HT-29 (cell line): ENCODE results near the gene MEST. TPM values are rescaled to one million over a fixed set of nuclear protein-coding genes. Genes with fewer than 3 reads are reported as not detected.
"Not testable (repeated sequence)": the region's sequence is repeated elsewhere in the genome, so short reads cannot be mapped to it uniquely, and the experiment has no call there.

ENCODE experiments used
- DNase-seq: peaks from one replicate; pipeline ENCODE4 v3.0.0-alpha.2; 2015; ENCODE audit warnings: low spot score
- total RNA-seq: library from RNA; depleted of rRNA; stranded (reverse); fragments of >200 nt; shearing (Covaris generic); gene quantifications from 2 replicates; pipeline ENCODE4 v1.2.3, GENCODE V29; 2014; rRNA removed

Gene MEST, protein sequence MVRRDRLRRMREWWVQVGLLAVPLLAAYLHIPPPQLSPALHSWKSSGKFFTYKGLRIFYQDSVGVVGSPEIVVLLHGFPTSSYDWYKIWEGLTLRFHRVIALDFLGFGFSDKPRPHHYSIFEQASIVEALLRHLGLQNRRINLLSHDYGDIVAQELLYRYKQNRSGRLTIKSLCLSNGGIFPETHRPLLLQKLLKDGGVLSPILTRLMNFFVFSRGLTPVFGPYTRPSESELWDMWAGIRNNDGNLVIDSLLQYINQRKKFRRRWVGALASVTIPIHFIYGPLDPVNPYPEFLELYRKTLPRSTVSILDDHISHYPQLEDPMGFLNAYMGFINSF
- 60.3 and 66.5 TPM in 2 replicates for total RNA-seq

- DNase-seq: no peak
These were observed at the start of gene MEST for GRCh38 chr7:130491841-130492522. Gene MEST (plus strand): TSS chr7:130492085. CDS start chr7:130492314, 229 bp downstream.

DNA sequence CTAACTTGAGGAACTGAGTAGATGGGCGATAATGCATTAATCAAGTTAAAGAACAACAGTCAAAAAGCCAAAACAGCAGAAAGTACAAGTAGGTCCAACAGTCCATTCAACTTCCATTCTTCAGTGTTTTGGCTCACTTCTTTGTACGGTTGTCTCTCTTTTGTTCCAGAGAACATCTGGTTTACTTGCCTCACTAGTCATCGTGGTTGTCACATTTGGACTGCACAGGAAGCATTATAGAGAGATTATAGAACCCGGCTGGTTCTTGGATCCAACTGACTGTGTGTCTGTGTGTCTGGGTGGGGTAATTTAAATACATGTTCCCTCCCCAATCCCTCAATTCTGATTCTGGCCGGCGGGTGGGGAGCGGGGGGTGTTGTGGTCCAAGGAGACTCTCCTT lies 49.3 kb upstream of the MEST start:
- DNase-seq: no peak

- no peak for DNase-seq
These were observed 47.7 kb upstream of the MEST start for GRCh38 chr7:130444234-130444633.

- DNase-seq: peak; percentile 13
These were observed 47.0 kb upstream of the MEST start for GRCh38 chr7:130444751-130445407.

- DNase-seq: no peak
These were observed 45.6 kb upstream of the MEST start for GRCh38 chr7:130446259-130446658.

GRCh38 chr7:130451344-130451743 lies 40.5 kb upstream of the MEST start:
- DNase-seq: not testable (repeated sequence)

DNA sequence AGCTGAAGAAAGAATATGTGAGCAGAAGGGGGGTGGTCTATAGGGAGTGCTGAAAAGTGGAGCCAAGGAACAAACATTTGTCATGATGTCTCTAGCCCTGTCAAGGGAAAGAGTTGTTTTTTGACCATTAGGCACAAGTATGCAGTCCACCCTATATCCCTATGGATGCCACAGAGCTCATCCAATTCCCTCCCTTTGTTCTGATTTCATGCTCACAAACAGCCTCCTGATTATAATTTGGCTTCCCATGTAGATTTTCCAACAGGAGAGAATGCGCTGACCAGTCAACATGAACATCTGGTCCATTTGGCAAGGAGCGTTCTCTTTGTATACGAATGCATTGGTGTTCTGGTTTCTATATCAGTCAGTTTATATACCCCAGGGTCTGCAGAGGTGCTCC lies 38.9 kb upstream of the MEST start:
- DNase-seq: no peak

DNA sequence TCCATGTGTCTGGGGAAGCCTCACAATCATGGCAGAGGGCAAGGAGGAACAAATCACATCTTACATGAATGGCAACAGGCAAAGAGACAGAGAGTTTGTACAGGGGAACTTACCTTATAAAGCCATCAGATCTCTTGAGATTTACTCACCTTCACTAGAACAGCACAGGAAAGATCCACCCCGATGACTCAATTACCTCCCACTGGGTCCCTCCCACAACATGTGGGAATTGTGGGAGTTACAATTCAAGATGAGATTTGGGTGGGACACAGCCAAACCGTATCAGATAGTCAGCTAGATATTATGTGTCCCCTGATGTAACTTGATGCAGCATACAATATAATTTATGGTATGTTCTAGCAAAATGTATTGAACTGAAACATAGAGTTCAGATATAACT lies 36.9 kb upstream of the MEST start:
- no peak for DNase-seq

DNA sequence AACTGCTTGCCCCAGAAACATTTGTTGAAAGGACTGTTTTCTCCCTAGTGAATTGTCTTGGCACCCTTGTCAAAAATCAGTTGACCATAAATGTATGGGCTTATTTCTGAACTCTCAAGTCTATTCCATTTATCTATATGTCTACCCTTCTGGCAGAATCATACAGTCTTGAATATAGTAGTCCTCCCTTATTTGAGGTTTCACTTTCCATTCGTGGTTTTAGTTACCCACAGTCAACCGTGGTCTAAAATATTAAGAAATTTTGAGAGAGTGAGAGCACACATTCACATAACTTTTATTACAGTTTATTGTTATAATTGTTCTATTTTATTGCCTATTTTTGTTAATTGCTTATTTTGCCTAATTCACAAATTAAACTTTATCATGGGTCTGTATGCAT lies 33.6 kb upstream of the MEST start:
- DNase-seq: no peak

DNA sequence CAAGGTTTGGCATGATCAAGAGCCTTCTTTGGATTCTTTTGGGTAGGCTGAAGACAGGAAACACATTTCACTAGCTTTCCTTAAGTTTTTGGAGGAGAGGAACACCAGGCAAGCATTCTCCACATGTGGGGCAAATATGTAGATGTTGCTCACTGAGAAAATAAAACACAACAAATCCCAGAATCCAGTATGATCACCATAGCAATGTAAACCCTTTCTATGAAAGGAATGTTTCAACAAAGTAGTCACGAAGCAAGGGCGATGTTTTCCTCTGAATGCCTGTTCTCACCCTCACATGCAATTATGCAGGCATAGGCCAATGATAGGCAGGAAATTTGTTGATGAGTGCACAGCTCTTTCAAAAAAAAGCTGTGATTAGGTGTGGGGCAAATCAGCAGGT lies 30.6 kb upstream of the MEST start:
- no peak for DNase-seq

- DNase-seq: no peak
These were observed 28.1 kb upstream of the MEST start for GRCh38 chr7:130463553-130464434.

GRCh38 chr7:130468612-130469011 lies 23.3 kb upstream of the MEST start:
- DNase-seq: no peak

GRCh38 chr7:130471974-130472373 lies 19.9 kb upstream of the MEST start:
- DNase-seq: no peak

GRCh38 chr7:130473289-130473688 lies 18.6 kb upstream of the MEST start:
- no peak for DNase-seq

- no peak for DNase-seq
These were observed 18.0 kb upstream of the MEST start for GRCh38 chr7:130473876-130474275.

DNA sequence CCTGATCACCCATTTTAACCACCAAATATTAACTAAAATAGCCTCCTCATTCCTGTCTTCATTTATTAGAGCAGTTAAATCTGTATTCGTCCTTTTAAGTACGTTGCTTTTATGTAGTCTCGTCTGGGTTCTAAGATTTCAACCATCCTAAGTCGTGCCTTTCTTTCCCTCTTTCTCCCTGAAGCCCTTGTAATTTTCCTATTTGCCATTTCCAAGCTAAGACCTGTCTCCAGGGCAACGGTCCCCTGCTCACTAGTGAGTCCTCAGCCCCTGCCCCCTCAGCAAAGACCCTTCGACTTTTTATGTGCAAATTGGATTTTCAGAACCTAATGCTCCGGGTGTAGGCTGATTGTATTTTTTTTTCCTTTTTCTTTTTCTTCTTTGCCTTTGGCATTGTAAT lies 16.1 kb upstream of the MEST start:
- no peak for DNase-seq

- DNase-seq: no peak
These were observed 15.4 kb upstream of the MEST start for GRCh38 chr7:130476297-130477150.

GRCh38 chr7:130478991-130479390 lies 12.9 kb upstream of the MEST start:
- DNase-seq: no peak

- DNase-seq: no peak
These were observed 12.0 kb upstream of the MEST start for GRCh38 chr7:130479716-130480400.

DNA sequence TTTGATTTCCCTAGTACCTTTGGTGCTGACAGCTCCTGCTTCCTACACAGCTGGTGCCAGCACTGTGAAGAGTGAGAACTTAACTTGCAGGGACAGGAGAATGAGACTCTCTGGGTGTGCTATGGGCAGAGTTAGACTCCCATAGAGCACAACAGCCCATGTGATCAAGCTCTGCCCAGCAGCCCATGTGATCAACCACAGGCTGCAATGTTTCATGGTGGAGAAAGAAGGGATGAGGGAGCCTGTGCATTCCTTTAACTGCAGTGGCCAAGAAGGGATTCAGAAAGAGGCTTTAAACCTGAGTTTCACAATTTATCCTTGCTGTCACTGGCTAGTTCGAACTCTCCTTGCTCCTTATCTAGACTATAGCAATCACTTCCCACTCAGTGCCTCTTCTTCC lies 10.0 kb upstream of the MEST start:
- DNase-seq: no peak
